ENCODE data around the gene GPSM1.

GPSM1 gene

DNA sequence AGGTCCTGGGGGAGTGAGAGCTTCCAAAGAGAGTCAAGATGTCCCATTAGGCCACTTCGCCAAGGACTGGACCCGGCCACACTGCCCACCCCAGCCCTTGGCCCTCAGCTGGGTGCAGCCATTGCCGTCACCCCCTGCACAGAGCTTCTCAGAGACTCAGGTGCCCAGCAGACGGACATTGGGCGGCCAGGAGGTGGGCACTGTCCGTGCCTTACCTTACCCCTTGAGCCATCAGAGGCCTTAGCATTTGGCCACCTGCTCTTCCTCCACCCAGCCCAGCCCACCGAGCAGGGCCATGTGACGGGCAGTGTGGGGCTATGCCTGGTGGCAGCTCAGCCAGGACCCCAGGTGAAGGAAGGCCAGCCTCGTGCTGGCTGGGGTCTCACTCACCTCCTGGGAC lies 39.5 kb downstream of the GPSM1 start:
- DNase-seq (ENCODE audit: extremely low spot score): no peak
- ChIA-PET CTCF (interaction anchor here (1.3 kb wide), 1 partner anchor 54 kb away, joined by 3 read pairs; no protein-coding TSS in a partner anchor), POLR2A (interaction anchor here (1.4 to 1.6 kb wide), 2 partner anchors 8 to 23 kb away, joined by 4 to 5 read pairs; no protein-coding TSS in a partner anchor)
- no peak for TF ChIP-seq BHLHE40 (IDR thresholded peaks at IDR 0.05; ENCODE audit: borderline replicate concordance)
- TF ChIP-seq FOXM1 (IDR thresholded peaks at IDR 0.05; ENCODE audit: borderline replicate concordance): no peak
- TF ChIP-seq, protein P1, sequence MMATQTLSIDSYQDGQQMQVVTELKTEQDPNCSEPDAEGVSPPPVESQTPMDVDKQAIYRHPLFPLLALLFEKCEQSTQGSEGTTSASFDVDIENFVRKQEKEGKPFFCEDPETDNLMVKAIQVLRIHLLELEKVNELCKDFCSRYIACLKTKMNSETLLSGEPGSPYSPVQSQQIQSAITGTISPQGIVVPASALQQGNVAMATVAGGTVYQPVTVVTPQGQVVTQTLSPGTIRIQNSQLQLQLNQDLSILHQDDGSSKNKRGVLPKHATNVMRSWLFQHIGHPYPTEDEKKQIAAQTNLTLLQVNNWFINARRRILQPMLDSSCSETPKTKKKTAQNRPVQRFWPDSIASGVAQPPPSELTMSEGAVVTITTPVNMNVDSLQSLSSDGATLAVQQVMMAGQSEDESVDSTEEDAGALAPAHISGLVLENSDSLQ (IDR thresholded peaks at IDR 0.05): no peak
- no peak for TF ChIP-seq NFRKB (IDR thresholded peaks at IDR 0.05)
- TF ChIP-seq HDGF (IDR thresholded peaks at IDR 0.05; ENCODE audit: borderline replicate concordance): no peak
- no peak for TF ChIP-seq ARNT (IDR thresholded peaks at IDR 0.05)
- TF ChIP-seq FOXK2 (IDR thresholded peaks at IDR 0.05): no peak
- no peak for TF ChIP-seq TARDBP (IDR thresholded peaks at IDR 0.05)
- no peak for TF ChIP-seq ZNF384 (IDR thresholded peaks at IDR 0.05)
- no peak for TF ChIP-seq FOXA1 (IDR thresholded peaks at IDR 0.05)
- TF ChIP-seq L3MBTL2 (conservative IDR thresholded peaks at IDR 0.05): no peak
- TF ChIP-seq SUZ12 (IDR thresholded peaks at IDR 0.05): no peak
- TF ChIP-seq ELF4 (IDR thresholded peaks at IDR 0.05): no peak

DNA sequence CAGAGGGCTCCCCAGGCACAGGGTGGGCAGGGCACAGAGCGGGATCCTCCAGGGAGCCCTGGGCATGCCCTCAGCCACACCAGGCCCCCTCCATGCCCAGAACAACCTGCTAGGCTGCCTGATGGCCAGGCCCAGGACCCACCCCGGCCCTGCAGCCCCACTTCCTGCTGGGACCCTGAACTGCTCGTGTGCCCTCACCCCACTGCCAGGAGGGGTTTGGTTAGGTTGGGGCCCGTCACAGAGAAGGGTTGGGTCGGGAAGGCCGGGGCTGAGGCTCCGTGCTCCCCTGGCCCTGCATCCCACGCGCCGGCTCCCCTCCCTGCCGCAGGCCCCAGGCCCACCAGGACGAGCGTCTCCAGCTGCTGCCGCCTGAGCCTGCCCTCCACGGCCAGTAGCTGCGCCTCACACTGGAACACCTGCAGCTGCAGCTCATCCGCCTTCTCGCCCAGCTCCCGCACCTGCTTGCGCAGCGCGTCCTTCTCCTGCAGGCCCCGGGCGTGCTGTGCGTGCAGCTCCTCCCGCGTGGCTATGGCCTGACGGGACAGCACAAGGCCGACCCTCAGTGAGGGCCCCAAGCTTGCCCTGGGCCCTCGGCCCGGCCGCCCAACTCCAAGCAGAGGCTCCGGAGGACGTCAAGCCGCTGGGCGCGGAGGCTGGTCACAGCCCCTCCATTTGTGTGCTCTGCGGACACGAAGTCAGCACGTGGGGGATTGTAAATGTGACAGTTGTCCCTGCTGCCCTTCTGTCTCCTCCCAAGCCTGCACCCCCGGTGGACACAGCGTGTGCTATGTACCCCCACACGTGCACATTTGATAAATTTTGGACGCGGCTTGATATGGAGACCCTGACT lies 40.2 kb downstream of the GPSM1 start:
- TF ChIP-seq SUZ12 (IDR thresholded peaks at IDR 0.05) (no peak), FOXM1 (IDR thresholded peaks at IDR 0.05; ENCODE audit: borderline replicate concordance) (no peak), CTBP1 (IDR thresholded peaks at IDR 0.05; ENCODE audit: borderline replicate concordance) (no peak), FOXA1 (IDR thresholded peaks at IDR 0.05) (no peak), TARDBP (IDR thresholded peaks at IDR 0.05) (no peak), NFRKB (IDR thresholded peaks at IDR 0.05) (no peak), ZNF384 (IDR thresholded peaks at IDR 0.05) (no peak), L3MBTL2 (conservative IDR thresholded peaks at IDR 0.05) (no peak), BHLHE40 (IDR thresholded peaks at IDR 0.05; ENCODE audit: borderline replicate concordance) (no peak), HDGF (IDR thresholded peaks at IDR 0.05; ENCODE audit: borderline replicate concordance) (no peak), FOXK2 (IDR thresholded peaks at IDR 0.05) (no peak), SP1 (IDR thresholded peaks at IDR 0.05) (no peak)
- TF ChIP-seq, protein P1 (IDR thresholded peaks at IDR 0.05): no peak
- POLR2A ChIA-PET: interaction anchor here (1.6 kb wide), 1 partner anchor 7 kb away, joined by 5 read pairs; no protein-coding TSS in a partner anchor
- CTCF ChIA-PET: interaction anchor here (1.3 kb wide), 1 partner anchor 55 kb away, joined by 3 read pairs; no protein-coding TSS in a partner anchor
- DNase-seq (ENCODE audit: extremely low spot score): no peak

DNA sequence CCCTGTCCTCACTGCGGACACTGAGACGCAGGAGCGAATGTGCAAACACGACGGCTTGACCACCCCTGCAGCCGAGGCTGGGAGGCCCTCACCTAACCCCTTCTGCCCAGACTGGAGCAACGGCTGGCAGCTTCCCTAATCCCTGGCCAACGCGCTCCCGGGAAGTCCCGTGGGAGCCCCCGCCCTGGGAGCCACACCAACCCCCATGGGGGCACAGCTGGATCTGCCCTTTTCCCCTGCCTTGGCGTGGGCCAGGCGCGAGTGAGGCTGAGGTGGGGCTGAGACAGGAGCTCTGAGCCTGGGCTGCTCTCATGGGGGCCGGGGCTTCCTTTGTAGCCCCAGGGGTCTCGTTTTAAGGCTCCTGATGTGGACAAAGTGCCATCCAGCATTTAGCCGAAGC lies 40.9 kb downstream of the GPSM1 start:
- TF ChIP-seq SUZ12 (IDR thresholded peaks at IDR 0.05) (no peak), ZNF384 (IDR thresholded peaks at IDR 0.05) (no peak), ARNT (IDR thresholded peaks at IDR 0.05) (no peak), NFRKB (IDR thresholded peaks at IDR 0.05) (no peak), FOXK2 (IDR thresholded peaks at IDR 0.05) (no peak), HDGF (IDR thresholded peaks at IDR 0.05; ENCODE audit: borderline replicate concordance) (no peak)
- POLR2A ChIA-PET: no interaction called here
- DNase-seq (ENCODE audit: extremely low spot score): no peak
- CTCF ChIA-PET: no interaction called here

DNA sequence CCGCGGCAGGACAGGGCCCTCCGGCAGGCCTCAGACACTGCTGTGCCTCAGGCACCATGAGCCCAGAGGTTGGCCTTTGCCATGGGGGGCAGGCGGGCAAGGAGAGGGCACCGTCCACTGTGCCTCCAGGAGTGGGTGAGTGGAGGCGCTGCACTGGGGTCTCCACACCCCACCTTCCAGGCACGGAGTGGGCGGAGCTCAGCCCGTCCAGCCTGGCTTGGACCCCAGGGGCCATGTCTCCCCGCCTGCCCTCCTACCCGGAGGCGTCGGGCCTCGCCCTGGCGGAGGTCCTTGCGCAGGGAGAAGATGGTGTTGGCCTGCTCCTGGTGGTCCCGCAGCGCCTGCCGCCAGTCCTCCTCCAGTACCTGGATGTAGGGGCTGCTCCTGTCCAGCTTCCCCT lies 42.7 kb downstream of the GPSM1 start:
- CTCF ChIA-PET: no interaction called here
- no peak for DNase-seq (ENCODE audit: extremely low spot score)
- POLR2A ChIA-PET: no interaction called here
- TF ChIP-seq HDGF (IDR thresholded peaks at IDR 0.05; ENCODE audit: borderline replicate concordance): no peak
- TF ChIP-seq TARDBP (IDR thresholded peaks at IDR 0.05): no peak
- TF ChIP-seq SUZ12 (IDR thresholded peaks at IDR 0.05): no peak
- TF ChIP-seq SP1 (IDR thresholded peaks at IDR 0.05): no peak
- no peak for TF ChIP-seq FOXM1 (IDR thresholded peaks at IDR 0.05; ENCODE audit: borderline replicate concordance)
- no peak for TF ChIP-seq ARNT (IDR thresholded peaks at IDR 0.05)
- TF ChIP-seq, protein P1 (IDR thresholded peaks at IDR 0.05): no peak
- no peak for TF ChIP-seq FOXK2 (IDR thresholded peaks at IDR 0.05)
- TF ChIP-seq CTBP1 (IDR thresholded peaks at IDR 0.05; ENCODE audit: borderline replicate concordance): no peak
- TF ChIP-seq L3MBTL2 (conservative IDR thresholded peaks at IDR 0.05): no peak
- TF ChIP-seq FOXA1 (IDR thresholded peaks at IDR 0.05): no peak
- no peak for TF ChIP-seq ZNF384 (IDR thresholded peaks at IDR 0.05)

DNA sequence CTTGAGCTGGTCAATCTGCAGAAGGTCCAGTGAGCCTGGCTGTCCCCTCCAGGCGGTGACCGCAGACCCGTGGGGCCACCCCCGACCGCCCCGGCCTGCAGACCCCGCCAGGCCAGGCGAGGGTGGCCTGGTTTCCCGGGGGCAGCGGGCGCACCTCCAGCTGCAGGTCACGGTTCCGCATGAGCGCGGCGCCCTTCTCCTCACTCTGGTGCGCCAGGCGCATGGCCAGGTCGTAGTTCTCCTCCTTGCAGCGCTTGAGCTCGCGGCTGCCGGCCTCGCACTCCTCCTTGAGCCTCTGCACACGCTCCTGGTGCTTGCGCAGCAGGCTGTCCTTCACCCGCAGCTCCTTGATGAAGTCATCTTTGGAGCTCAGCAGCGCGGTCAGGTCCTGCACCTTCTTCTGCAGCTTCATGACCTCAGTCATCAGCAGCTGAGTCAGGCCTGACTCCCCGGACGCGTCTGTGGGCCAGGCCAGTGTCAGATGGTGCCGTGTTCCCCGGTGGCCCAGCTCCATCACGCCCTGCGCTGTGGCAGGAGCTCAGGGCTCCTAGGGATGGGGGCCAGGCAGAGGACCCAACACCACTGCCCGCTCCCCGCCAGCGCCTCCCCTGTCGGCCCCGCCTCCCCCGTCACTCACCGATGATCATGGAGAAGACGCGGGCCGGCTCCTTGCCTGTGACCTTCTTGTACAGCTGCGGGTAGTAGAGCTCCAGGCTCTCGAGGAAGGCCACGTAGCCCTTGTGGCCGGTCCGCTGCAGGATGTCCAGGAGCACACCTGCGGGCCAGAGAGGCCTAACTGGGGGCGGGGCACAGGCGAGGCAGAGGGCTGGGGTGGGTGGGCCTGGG lies 43.6 kb downstream of the GPSM1 start:
- TF ChIP-seq FOXM1 (IDR thresholded peaks at IDR 0.05; ENCODE audit: borderline replicate concordance) (no peak), FOXK2 (IDR thresholded peaks at IDR 0.05) (no peak), NFRKB (IDR thresholded peaks at IDR 0.05) (no peak), SUZ12 (IDR thresholded peaks at IDR 0.05) (no peak), SP1 (IDR thresholded peaks at IDR 0.05) (no peak), BHLHE40 (IDR thresholded peaks at IDR 0.05; ENCODE audit: borderline replicate concordance) (no peak), ELF4 (IDR thresholded peaks at IDR 0.05) (no peak), TARDBP (IDR thresholded peaks at IDR 0.05) (no peak)
- CTCF ChIA-PET: no interaction called here

More for the DNA sequence above, 43.6 kb downstream of the GPSM1 start:
- POLR2A ChIA-PET: no interaction called here
- DNase-seq (ENCODE audit: extremely low spot score): no peak

Measured in HEK293T (cell line).